ENCODE data around the gene PPDPF.

PPDPF gene

GRCh38 chr20:63487781-63488241 is 32.8 kb upstream of the PPDPF start:
- DNase-seq (ENCODE audit: low read depth), result no peak

GRCh38 chr20:63488315-63489251 is 32.0 kb upstream of the PPDPF start:
- DNase-seq (ENCODE audit: low read depth), result no peak

GRCh38 chr20:63490416-63490815 is 30.1 kb upstream of the PPDPF start:
- DNase-seq (ENCODE audit: low read depth), result no peak

- DNase-seq (ENCODE audit: low read depth), result no peak
Observed at GRCh38 chr20:63491078-63491477, 29.5 kb upstream of the PPDPF start.

GRCh38 chr20:63491635-63492230 is 28.8 kb upstream of the PPDPF start:
- no peak for DNase-seq (ENCODE audit: low read depth)

GRCh38 chr20:63492518-63492917 is 28.0 kb upstream of the PPDPF start:
- no peak for DNase-seq (ENCODE audit: low read depth)

GRCh38 chr20:63492982-63493381 is 27.6 kb upstream of the PPDPF start:
- DNase-seq (ENCODE audit: low read depth), result no peak

GRCh38 chr20:63493563-63494020 is 27.0 kb upstream of the PPDPF start:
- DNase-seq (ENCODE audit: low read depth), result no peak

GRCh38 chr20:63494084-63494419 is 26.5 kb upstream of the PPDPF start:
- DNase-seq (ENCODE audit: low read depth), result no peak

- no peak for DNase-seq (ENCODE audit: low read depth)
Observed at GRCh38 chr20:63494420-63495166, 26.0 kb upstream of the PPDPF start.

- DNase-seq (ENCODE audit: low read depth), result no peak
Observed at GRCh38 chr20:63495167-63495720, 25.3 kb upstream of the PPDPF start.

- DNase-seq (ENCODE audit: low read depth), result no peak
Observed at GRCh38 chr20:63495741-63496595, 24.6 kb upstream of the PPDPF start.

GRCh38 chr20:63496596-63497120 is 23.9 kb upstream of the PPDPF start:
- DNase-seq (ENCODE audit: low read depth), result no peak

- no peak for DNase-seq (ENCODE audit: low read depth)
Observed at GRCh38 chr20:63497138-63497945, 23.2 kb upstream of the PPDPF start.

- no peak for DNase-seq (ENCODE audit: low read depth)
Observed at GRCh38 chr20:63497946-63498935, 22.3 kb upstream of the PPDPF start.

GRCh38 chr20:63498960-63499337 is 21.6 kb upstream of the PPDPF start, which contains the start of gene EEF1A2:
Gene EEF1A2, minus strand, starts transcription at chr20:63499083. Its CDS starts 1,320 bp downstream, at chr20:63497763.
- DNase-seq (ENCODE audit: low read depth), result no peak

- no peak for DNase-seq (ENCODE audit: low read depth)
Observed at GRCh38 chr20:63499338-63499969, 21.1 kb upstream of the PPDPF start.

- DNase-seq (ENCODE audit: low read depth), result no peak
Observed at GRCh38 chr20:63500151-63500901, 20.2 kb upstream of the PPDPF start.
